PFSK-1 (cell line): ENCODE data around the gene PTCHD1.

Experiments used
- FOXP2 ChIP-seq: optimal IDR thresholded peaks from 2 replicates; pipeline ENCODE3; 2011; ENCODE audit warnings: borderline replicate concordance, control low read depth, inconsistent platforms; ENCODE audit not compliant: insufficient read depth; ENCODE audit errors: extremely low read length, extremely low read depth
- POLR2AphosphoS5 ChIP-seq: IDR thresholded peaks from 2 replicates; pipeline ENCODE4 v1.6.1; 2012; ENCODE audit warnings: low read depth, mild to moderate bottlenecking, control low read depth, low read length, moderate library complexity
- SIN3A ChIP-seq: IDR thresholded peaks from 2 replicates; pipeline ENCODE4 v1.6.1; 2012; ENCODE audit warnings: mild to moderate bottlenecking, low read length, moderate library complexity, borderline replicate concordance; ENCODE audit not compliant: insufficient read depth
- TAF1 ChIP-seq: IDR thresholded peaks from 2 replicates; pipeline ENCODE4 v1.6.1; 2012; ENCODE audit warnings: low read length, control low read depth, borderline replicate concordance; ENCODE audit not compliant: insufficient read depth
- TF ChIP-seq, protein P1 (sequence below), 2 experiments: IDR thresholded peaks; 2 replicates each; pipeline versions ENCODE4 v1.6.1 to v1.8.0; 2011 to 2012; ENCODE audit warnings: low read depth in 2 of 2, low read length in 2 of 2, control low read depth in 1 of 2, inconsistent platforms in 1 of 2, mild to moderate bottlenecking in 1 of 2, moderate library complexity in 1 of 2; ENCODE audit not compliant: insufficient read depth in 1 of 2

DNA sequence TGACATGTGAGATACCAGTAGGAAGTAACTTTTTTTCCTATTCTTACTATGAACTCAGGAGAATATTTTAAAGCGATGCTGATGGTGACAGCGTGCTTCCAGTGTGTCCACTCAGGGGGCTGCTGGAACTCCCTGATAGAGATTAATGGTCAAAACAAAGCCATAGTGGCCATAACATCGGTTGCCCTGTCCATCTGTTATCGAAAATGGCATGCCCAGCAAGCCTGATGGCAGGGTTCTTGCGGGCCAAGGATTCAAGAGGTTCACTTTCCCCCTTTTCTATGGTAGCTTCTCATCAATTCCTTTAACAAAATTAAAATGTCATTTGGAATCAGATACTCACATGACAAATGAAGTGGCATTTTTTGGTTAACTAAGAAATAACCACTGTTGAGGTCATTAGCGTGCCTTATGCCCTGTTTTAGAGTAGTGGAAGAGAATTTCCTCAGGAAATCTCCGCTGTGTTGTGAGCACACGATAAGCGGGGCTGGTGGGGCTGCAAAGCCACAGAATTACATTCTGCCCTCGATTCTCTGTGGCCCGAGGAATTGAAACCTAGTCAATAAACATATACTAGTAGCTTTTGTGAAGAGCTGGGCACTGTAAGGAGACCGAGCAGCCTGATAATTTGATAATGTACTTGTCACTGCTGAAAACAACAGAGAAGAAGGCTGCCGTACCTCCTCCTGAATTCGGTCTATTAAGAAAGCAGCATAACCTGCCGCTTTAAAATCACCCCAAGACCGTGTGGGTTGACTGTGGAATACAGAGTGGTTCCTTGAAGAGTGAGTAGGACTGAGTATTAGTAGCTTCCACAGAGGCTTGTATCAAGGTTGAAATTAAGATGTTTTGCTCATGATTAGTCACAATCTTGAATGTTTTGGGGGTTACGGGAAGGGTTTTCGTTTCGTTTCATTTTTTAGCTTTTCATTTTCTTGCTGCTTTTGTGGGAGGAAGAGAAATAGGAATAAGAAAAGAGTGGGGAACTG lies 46.7 kb downstream of the PTCHD1 start:
- TF ChIP-seq TAF1 (no peak), POLR2AphosphoS5 (no peak), SIN3A (no peak), FOXP2 (no peak)
- TF ChIP-seq, protein P1, sequence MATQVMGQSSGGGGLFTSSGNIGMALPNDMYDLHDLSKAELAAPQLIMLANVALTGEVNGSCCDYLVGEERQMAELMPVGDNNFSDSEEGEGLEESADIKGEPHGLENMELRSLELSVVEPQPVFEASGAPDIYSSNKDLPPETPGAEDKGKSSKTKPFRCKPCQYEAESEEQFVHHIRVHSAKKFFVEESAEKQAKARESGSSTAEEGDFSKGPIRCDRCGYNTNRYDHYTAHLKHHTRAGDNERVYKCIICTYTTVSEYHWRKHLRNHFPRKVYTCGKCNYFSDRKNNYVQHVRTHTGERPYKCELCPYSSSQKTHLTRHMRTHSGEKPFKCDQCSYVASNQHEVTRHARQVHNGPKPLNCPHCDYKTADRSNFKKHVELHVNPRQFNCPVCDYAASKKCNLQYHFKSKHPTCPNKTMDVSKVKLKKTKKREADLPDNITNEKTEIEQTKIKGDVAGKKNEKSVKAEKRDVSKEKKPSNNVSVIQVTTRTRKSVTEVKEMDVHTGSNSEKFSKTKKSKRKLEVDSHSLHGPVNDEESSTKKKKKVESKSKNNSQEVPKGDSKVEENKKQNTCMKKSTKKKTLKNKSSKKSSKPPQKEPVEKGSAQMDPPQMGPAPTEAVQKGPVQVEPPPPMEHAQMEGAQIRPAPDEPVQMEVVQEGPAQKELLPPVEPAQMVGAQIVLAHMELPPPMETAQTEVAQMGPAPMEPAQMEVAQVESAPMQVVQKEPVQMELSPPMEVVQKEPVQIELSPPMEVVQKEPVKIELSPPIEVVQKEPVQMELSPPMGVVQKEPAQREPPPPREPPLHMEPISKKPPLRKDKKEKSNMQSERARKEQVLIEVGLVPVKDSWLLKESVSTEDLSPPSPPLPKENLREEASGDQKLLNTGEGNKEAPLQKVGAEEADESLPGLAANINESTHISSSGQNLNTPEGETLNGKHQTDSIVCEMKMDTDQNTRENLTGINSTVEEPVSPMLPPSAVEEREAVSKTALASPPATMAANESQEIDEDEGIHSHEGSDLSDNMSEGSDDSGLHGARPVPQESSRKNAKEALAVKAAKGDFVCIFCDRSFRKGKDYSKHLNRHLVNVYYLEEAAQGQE (IDR thresholded peaks at IDR 0.05; ENCODE audit: insufficient read depth in 1 of 2, low read depth in 2 of 2, low read length in 2 of 2): no peak
